GM12874 (cell line): ENCODE results near the gene SLA2.

ENCODE experiments used
- TF ChIP-seq, protein P1 (sequence below): IDR thresholded peaks from 2 replicates; pipeline ENCODE4 v1.5.1; 2011; ENCODE audit warnings: low read depth, mild to moderate bottlenecking, control low read depth, low read length, moderate library complexity; ENCODE audit not compliant: insufficient read depth

Gene SLA2

DNA sequence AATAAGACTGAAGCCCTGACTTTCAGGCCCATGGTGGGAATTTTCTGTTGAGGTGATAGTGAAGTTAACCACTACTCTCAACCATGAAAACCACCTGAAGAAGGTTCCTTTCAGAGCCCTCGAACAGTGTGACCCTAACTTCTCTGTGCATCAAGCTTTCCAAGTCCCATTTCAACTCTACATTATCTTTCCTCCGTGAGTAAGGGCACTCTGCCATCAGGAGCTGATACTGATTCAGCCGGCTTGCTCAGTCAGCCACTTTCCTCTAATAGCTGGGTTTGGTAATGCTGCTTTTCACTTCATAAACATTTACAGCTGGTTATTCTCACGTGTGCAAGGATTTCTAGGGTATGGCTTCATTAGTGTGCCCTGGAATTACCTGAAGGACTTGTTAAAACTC lies 10.7 kb upstream of the SLA2 start:
- TF ChIP-seq, protein P1, sequence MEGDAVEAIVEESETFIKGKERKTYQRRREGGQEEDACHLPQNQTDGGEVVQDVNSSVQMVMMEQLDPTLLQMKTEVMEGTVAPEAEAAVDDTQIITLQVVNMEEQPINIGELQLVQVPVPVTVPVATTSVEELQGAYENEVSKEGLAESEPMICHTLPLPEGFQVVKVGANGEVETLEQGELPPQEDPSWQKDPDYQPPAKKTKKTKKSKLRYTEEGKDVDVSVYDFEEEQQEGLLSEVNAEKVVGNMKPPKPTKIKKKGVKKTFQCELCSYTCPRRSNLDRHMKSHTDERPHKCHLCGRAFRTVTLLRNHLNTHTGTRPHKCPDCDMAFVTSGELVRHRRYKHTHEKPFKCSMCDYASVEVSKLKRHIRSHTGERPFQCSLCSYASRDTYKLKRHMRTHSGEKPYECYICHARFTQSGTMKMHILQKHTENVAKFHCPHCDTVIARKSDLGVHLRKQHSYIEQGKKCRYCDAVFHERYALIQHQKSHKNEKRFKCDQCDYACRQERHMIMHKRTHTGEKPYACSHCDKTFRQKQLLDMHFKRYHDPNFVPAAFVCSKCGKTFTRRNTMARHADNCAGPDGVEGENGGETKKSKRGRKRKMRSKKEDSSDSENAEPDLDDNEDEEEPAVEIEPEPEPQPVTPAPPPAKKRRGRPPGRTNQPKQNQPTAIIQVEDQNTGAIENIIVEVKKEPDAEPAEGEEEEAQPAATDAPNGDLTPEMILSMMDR, result no peak

DNA sequence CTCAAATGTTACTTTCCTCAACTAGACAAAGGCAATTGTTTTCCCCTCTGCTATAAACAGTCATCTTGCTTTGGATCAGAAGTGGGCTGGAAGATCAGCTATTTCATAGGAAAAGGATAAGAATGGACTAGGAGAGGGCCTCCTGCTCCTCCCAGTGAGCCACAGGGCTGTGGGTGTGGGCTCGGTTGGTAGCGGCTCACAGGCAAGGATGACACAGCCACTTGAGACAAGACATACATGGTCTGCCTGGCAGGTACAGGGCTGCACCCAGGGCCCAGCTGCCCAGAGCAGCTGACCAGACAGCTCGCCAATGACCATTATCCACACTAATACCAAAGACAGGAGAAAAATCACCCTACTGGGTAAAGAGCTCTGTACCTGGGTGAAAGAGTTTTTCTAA lies 9.0 kb upstream of the SLA2 start:
- TF ChIP-seq, protein P1, result no peak

DNA sequence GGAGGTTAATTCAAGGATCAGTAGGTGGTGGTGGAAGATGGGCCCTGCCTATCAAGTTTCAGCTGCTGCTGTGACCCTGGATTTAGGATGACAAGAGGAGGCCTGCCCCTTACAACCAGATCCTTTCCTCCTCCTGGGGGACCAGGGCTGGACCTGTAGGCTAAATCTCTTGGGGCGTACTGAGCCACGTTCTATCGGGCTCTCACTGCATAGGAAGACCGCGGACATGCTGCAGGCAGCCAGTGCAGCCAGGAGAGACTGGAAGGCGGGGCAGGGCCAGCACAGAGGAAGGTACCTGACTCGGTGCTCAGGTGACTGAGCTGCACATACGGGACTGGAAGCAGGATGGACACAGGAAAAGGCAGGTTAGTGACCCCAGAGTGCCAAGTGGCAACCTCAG lies 8.5 kb upstream of the SLA2 start:
- TF ChIP-seq, protein P1, result no peak

DNA sequence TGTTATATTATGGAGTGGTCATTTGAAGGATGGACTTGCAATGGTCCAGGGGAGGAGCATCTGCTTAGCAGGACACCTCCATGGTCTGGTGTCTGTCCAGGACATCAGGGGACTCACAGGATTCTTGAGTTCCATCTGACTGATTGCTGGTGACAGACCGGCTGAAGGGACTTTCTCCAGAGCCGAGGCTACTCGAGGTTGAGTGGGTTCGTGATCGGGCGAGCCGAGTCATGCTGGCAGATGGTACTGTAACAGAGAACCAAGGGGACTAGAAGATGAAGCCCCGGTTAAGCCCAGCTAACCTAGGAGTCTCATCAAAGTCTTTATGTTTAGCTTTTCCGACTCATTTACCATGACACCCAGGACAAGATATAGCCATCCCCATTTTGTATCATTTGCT lies 7.5 kb upstream of the SLA2 start:
- TF ChIP-seq, protein P1, result no peak

DNA sequence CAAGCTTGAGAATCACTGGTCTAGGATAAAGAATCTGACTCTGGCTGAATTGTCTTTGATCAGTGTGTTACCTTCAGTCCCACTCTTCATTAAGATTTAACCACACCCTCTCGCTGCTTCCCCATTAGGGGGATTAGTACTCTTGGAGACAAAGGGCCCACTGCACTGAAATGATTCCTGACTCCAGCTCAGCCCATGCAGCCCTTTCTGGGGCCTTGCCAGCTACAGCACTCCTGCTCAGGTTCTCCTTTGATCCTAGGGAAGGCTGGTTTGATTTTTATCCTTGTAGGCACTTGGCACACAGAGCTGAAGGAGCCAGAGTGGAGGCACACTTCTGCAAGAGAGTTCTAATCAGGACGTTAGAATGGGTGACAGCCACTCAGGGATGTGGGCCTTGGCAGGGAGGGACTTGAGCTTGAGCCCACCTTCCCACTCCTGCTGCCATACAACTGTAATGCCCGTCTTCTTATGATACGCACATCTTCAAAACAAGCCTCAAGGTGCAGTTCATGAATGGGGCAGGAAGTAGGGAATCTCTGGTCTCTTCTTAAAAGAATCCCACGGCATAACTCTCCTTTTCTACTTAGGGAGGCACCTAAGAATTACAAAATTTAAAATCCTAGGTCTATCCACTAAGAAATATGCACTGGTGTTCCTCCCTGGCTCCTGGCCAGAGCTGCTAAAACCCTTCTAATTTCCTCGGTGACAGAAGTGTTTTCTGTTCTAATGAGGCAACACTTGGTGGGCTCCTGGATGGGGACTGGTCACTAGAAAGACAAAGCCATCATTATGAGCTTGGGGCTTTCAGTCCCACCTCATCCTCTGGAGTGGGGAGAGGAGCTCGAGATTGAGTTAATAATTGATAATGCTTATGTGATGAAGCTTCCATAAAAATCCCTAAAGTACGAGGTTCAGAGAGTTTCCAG lies 1.5 kb upstream of the SLA2 start:
- TF ChIP-seq, protein P1, result no peak

DNA sequence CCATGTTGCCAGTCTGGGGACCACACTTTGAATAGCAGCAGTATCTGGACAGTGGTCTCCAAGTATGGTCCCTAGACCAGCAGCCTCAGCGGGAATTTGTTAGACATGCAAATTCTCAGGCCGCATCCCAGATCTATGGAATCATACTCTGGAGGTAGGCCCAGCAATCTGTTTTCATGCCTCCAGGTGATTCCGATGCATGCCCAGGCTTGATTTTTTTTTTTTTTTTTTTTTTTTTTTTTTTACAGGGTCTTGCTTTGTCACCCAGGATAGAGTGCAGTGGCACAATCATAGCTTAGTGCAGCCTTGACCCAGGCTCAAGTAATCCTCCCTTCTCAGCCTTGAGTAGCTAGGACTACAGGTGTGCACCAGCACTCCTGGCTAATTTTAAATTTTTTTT lies 682 bp upstream of the SLA2 start:
- TF ChIP-seq, protein P1, result no peak

DNA sequence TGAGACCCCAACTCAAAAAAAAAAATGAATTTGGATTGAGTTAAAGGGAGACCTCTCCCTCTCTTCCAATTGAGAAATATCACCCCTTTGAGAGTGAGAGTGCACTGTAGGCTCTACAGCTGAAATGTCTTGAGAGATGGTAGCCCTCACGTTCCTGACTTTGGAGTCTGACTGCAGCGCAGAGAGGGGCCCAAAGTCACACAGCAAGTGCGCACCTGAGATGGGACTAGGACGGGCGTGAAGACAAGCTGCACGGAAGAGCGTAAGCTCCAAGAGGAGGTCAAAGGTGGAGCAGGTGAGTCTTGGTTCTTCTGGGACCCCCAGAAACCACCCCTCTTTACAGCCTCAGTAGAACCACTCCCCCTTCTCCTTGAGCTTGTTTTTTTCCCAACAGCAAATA lies 643 bp downstream of the SLA2 start:
- TF ChIP-seq, protein P1, result no peak
